ENCODE data around the gene SLC13A5.
"Not testable (repeated sequence)": the region's sequence is repeated elsewhere in the genome, so short reads cannot be mapped to it uniquely, and the experiment has no call there.

Gene SLC13A5

DNA sequence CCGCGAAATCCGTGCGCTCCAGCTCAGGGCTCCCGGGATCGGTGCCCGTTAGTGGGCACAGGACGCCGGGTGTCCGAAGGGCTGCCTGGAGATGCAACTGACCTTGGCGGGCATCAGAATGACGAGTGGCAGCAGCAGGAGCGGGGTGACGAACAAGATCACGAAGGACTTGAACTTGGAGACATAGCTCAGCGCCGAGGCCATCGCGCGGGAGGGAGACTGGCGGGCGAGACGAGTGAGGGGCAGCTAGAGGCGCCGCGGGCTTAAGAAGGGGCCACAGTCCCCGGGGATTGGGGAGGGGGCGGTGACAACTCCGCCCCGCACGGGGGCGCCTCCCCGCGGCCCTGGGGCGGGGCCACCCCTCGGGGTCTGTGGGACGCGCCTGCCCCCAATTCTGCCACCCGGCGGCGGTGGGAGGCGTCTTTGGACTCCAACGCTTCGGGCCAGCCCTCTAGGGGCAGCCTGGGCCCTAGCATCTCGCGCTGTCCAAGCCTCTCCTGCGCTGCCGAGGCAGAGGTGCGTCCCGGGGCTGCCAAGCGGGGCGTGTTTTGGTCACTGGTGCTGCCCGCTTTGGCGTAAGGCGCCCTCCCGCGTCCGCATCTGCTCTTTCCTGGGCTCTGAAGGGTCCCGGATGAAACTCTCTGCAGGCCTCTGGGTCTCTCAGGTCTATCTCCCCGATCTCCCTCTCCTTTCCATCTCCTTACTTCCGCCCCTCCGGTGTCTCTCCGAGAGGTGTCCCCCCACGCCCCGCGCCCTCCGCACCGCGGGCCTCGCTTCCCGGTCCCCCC is at the start of gene SLC13A5:
TSS of gene SLC13A5 (minus strand) at position 240 of the 788 bp plus-strand sequence. CDS start at position 204, 36 bp downstream.
- DNase-seq, result peak; percentile 39
- Mint-ChIP-seq H3K27ac (no peak within 1 kb of the TSS), H3K36me3 (ENCODE audit: low read depth) (no peaks in the 10 kb centered on the region), H3K4me1 (ENCODE audit: low read depth) (peaks cover 19% of the 10 kb centered on the region), H3K27me3 (peaks cover 81% of the 10 kb centered on the region), H3K4me3 (peak within 1 kb of the TSS; percentile 61), H3K9me3 (peaks cover 3% of the 10 kb centered on the region)

DNA sequence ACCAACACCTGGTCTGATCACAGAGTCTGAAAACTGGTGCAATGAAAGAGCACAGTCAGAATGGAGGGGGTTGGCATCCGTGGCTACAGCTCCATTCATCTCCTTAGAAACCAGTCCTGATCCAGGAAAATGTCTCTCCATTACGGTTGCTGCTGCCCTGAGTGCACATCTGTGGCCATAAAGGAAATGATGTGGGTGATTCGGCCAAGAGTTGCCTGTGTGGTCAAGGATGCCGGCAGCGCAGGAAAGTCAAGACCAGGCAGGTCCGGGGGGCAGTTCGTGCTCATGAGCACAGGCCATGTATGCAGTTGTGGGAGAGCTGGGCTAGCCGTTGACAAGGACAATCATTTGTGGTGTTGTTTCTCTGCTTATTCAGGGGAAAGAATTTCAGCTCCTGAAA is 48.6 kb upstream of the SLC13A5 start:
- H3K36me3 Mint-ChIP-seq (ENCODE audit: low read depth), result peaks cover 85% of the 10 kb centered on the region
- no peak overlapping the region for H3K4me3 Mint-ChIP-seq
- H3K4me1 Mint-ChIP-seq (ENCODE audit: low read depth), result peaks cover 16% of the 10 kb centered on the region
- no peak overlapping the region for H3K27ac Mint-ChIP-seq
- H3K9me3 Mint-ChIP-seq, result peaks cover 13% of the 10 kb centered on the region
- H3K27me3 Mint-ChIP-seq, result no peaks in the 10 kb centered on the region
- no peak for DNase-seq

DNA sequence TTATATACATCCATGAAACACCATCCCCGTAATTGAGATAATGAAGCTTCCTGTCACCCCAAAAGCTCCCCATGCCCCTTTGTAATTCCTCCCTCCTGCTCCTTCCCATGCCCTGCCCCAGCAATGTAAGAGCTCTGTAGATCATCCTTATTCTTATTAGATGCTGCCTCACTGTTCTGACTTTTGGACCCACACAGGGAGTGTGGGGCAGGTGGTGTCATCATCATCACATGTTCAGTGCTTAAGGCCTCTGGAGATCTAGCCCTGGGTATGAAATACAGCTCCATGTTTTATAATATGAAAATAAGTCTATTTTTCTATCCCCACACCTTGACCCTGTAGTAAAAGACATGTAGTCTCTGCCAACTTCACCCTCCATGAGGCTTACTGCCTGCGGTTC is 44.6 kb upstream of the SLC13A5 start:
- no peaks in the 10 kb centered on the region for H3K27me3 Mint-ChIP-seq
- H3K27ac Mint-ChIP-seq, result peak overlapping the region; percentile 53
- H3K4me3 Mint-ChIP-seq, result peak overlapping the region; percentile 37
- H3K9me3 Mint-ChIP-seq, result no peaks in the 10 kb centered on the region
- DNase-seq, result no peak
- peaks cover 45% of the 10 kb centered on the region for H3K36me3 Mint-ChIP-seq (ENCODE audit: low read depth)
- peaks cover 50% of the 10 kb centered on the region for H3K4me1 Mint-ChIP-seq (ENCODE audit: low read depth)

DNA sequence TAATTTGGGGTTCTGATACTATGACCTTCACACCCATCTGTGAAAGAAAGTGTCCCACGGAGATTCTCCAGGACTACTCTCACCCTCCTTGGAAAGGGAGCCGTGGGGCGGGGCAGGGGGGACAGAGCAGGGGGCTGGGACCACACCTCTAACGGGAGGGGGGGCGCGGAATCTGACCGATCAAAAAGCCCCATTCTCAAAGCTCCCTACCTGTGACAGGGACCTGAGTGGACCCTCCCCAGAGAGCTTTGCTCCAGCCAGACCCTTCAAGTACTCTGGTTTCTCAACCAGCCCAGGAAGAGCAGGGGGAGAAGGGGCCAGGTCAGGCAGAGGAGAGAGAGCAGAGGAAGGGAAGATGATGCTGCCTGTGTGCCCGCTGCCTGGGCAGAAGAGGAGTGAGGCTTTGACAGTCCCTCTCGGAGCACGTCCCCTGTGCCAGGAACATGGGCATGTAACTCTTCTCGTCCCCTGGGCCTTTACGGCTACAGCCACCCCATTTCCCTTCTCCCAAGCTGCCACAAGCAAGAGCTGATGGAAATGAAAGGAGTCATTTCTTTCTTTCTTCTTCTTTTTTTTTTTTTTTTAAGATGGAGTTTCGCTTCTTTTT is 43.4 kb upstream of the SLC13A5 start:
- DNase-seq, result peak; percentile 45
- Mint-ChIP-seq H3K4me3 (peak overlapping the region; percentile 83), H3K4me1 (ENCODE audit: low read depth) (peaks cover 58% of the 10 kb centered on the region), H3K36me3 (ENCODE audit: low read depth) (peaks cover 33% of the 10 kb centered on the region), H3K27ac (peak overlapping the region; percentile 91), H3K27me3 (no peaks in the 10 kb centered on the region), H3K9me3 (no peaks in the 10 kb centered on the region)

DNA sequence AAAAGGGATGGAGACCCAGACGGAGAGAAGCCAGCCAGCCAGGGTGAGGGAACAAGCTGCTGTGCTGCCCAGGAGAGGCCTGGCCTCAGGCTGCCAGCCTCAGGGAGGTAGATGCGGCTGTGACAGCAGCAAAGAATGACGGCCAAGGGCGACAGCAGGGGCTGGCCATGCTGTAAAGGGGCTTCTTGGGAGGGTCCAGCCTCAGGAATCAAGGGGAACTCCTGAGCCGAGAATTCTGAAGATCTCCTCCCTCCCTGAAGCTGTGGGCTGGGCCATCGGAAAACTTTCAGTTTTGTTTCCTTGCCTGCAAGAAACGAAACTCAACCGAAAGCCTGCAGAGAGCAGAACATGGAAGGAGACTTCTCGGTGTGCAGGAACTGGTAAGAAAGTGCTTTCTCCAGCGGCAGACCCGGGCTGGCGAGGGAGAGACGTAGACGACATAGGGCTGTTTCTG is 42.6 kb upstream of the SLC13A5 start, which contains the start of gene XAF1:
TSS of gene XAF1 (plus strand) at position 316 of the 454 bp plus-strand sequence. CDS start at position 349, 33 bp downstream.
- Mint-ChIP-seq H3K9me3 (no peaks in the 10 kb centered on the region), H3K27ac (peak within 1 kb of the TSS; percentile 91), H3K27me3 (no peaks in the 10 kb centered on the region), H3K4me1 (ENCODE audit: low read depth) (peaks cover 58% of the 10 kb centered on the region), H3K36me3 (ENCODE audit: low read depth) (peaks cover 26% of the 10 kb centered on the region), H3K4me3 (peak within 1 kb of the TSS; percentile 83)
- peak; percentile 65 for DNase-seq

DNA sequence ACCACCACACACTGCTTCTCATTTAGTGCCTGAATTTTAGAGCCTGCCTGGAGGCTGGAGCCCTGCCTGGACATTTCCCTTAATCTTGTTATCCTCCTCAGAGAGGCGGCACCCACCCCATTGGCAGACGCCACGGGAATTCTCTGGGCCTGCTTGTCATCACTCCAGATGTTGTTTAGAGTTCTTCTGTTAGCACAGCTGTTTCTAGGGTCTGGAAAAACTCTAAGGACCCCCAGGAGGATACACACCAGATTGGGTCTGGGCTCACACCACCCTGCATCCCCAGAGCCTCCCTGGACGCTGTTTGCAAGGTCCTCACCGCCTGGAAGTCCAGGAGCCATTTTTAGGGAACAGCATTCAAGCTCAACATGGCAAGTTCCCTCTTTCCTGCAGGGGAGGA is 42.1 kb upstream of the SLC13A5 start:
- no peaks in the 10 kb centered on the region for H3K9me3 Mint-ChIP-seq
- no peaks in the 10 kb centered on the region for H3K27me3 Mint-ChIP-seq
- H3K4me3 Mint-ChIP-seq, result peak overlapping the region; percentile 83
- peak overlapping the region; percentile 91 for H3K27ac Mint-ChIP-seq
- DNase-seq, result no peak
- H3K36me3 Mint-ChIP-seq (ENCODE audit: low read depth), result peaks cover 21% of the 10 kb centered on the region
- H3K4me1 Mint-ChIP-seq (ENCODE audit: low read depth), result peaks cover 58% of the 10 kb centered on the region

DNA sequence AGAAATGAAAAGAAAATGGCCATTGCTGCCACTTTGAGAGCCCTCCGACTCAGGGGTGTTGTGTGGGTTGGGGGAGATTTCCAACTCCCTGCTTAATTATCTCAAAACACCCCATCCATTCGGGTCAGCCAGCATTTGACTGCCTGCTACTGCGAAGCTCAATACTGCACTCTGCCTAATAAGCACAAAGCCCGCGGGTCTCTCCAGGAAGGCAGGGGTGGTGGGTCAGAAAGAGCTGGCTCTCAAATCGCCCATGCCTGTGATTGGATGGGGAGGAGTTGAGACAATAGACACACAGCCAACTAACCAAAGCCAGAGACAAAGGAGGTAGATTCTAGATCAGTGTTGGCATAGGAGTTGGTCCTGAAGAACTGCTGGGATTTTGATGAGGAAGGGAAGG is 40.4 kb upstream of the SLC13A5 start:
- no peak for DNase-seq
- H3K4me3 Mint-ChIP-seq, result no peak overlapping the region
- H3K36me3 Mint-ChIP-seq (ENCODE audit: low read depth), result peaks cover 9% of the 10 kb centered on the region
- H3K27me3 Mint-ChIP-seq, result no peaks in the 10 kb centered on the region
- H3K27ac Mint-ChIP-seq, result peak overlapping the region; percentile 47
- no peaks in the 10 kb centered on the region for H3K9me3 Mint-ChIP-seq
- peaks cover 58% of the 10 kb centered on the region for H3K4me1 Mint-ChIP-seq (ENCODE audit: low read depth)

DNA sequence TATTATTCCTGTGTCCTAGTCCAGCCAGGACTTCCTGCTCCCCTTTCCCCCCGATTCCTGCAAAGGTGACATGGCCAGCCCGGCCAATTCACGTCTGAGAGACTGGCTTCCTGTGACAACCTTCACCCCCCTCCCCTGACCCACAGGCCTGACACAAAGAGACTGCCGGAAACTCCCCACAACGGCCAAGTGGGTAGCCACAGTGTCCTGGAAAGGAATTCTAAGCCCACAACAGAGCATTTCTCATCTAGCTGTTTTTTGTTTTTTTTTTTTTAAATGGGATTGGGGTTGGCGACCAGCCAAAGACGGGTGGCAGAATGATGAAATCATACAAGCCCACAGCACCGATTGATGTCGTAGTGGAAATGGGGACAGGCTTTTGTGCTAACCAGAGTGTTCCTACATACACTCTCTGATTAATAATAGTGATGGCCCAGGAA is 39.9 kb upstream of the SLC13A5 start:
- Mint-ChIP-seq H3K36me3 (ENCODE audit: low read depth) (peaks cover 3% of the 10 kb centered on the region), H3K4me3 (no peak overlapping the region), H3K27me3 (no peaks in the 10 kb centered on the region), H3K27ac (peak overlapping the region; percentile 82), H3K4me1 (ENCODE audit: low read depth) (peaks cover 52% of the 10 kb centered on the region), H3K9me3 (no peaks in the 10 kb centered on the region)
- peak; percentile 43 for DNase-seq

DNA sequence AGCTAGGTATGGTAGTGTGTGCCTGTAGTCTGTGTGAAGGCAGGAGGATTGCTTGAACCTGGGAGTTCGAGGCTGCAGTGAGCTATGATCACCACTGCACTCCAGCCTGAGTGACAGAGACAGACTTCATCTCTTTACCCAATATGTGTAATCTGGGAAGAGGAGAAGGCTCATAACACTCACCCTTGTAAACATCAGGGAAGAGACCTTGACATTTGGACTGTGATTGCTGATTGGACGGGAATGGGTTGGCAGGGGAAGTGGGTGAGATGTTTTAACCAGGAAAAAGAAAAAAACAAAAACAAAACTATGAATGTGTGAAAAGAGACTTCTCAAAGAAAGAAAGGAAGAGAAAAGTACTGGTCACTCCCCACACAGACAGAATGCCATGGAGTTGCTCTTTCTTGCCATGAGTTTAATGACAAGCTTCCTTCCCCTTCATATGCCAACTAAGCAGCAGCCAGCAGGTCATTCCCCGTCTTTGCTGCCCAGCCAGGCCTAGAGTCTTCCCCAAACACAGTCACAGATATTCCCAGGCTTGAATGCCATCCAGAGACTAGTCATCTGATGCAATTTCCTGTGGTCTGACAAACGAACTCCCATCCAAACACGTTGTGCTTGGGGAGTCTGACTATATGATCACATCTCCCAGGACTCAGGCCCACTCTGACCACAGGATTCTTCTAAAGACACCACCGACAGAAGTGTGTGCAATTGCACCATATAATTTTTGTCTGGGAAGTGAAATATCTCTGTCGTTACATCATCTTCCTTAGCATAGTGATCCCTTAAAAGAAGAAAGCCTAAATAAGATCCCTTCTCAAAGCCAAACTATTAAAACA is 39.1 kb upstream of the SLC13A5 start:
- Mint-ChIP-seq H3K4me3 (no peak overlapping the region), H3K27ac (peak overlapping the region; percentile 82), H3K27me3 (no peaks in the 10 kb centered on the region), H3K36me3 (ENCODE audit: low read depth) (no peaks in the 10 kb centered on the region), H3K4me1 (ENCODE audit: low read depth) (peaks cover 46% of the 10 kb centered on the region), H3K9me3 (no peaks in the 10 kb centered on the region)
- DNase-seq, result no peak

DNA sequence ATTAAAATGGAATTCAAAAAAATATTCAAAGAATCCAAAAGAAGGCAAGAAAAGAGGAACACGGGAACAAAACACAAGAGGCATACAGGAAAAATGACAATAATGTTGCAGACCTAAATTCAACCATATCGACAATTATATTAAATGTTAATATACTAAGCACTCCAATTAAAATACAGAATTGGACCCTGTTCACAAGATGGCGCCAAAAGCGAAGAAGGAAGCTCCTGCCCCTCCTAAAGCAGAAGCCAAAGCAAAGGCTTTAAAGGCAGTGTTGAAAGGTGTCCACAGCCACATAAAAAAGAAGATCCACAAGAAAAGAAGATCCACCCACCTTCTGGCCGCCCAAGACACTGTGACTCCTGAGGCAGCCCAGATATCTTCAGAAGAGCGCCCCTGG is 36.4 kb upstream of the SLC13A5 start:
- H3K27me3 Mint-ChIP-seq, result peaks cover 4% of the 10 kb centered on the region
- DNase-seq, result no peak
- H3K9me3 Mint-ChIP-seq, result no peaks in the 10 kb centered on the region
- H3K4me1 Mint-ChIP-seq (ENCODE audit: low read depth), result peaks cover 21% of the 10 kb centered on the region
- H3K27ac Mint-ChIP-seq, result no peak overlapping the region
- H3K36me3 Mint-ChIP-seq (ENCODE audit: low read depth), result no peaks in the 10 kb centered on the region
- no peak overlapping the region for H3K4me3 Mint-ChIP-seq

DNA sequence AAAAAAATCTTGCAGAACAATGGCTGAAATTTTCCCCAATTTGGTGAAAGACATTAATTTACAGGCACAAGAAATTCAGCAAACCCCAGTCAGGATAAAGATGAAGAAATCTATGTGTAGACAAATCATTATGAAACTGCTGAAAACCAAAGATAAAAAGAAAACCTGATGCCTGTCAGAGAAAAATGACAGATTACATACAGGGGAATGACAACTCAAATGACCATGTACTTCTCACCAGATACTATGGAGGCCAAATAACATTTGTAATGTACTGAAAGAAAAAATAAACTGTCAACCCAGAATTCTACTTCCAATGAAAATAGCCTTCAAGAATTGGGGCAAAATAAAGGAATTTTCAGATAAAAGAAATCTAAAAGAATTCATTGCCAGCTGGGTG is 35.4 kb upstream of the SLC13A5 start:
- H3K4me1 Mint-ChIP-seq (ENCODE audit: low read depth), result peaks cover 16% of the 10 kb centered on the region

DNA sequence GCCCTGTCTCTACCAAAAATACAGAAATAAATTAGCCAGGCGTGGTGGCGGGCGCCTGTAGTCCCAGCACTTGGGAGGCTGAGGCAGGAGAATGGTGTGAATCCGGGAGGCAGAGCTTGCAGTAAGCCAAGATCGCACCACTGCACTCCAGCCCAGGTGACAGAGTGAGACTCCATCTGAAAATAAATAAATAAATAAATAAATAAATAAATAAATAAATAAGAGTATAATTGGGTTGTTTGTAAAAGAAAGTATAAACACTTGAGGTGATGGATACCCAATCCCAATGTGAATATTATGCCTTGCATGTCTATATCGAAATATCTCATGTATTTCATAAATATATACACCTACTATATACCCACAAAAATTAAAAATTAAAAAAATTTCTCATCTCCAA is 33.5 kb upstream of the SLC13A5 start:
- peaks cover 15% of the 10 kb centered on the region for H3K27me3 Mint-ChIP-seq
- not testable (repeated sequence) for H3K9me3 Mint-ChIP-seq; H3K4me1 Mint-ChIP-seq (ENCODE audit: low read depth); H3K27ac Mint-ChIP-seq; H3K4me3 Mint-ChIP-seq; DNase-seq; H3K36me3 Mint-ChIP-seq (ENCODE audit: low read depth)

More for the DNA sequence above, 35.4 kb upstream of the SLC13A5 start:
- no peak for DNase-seq
- H3K27ac Mint-ChIP-seq, result no peak overlapping the region
- peaks cover 9% of the 10 kb centered on the region for H3K27me3 Mint-ChIP-seq
- H3K9me3 Mint-ChIP-seq, result no peaks in the 10 kb centered on the region
- no peak overlapping the region for H3K4me3 Mint-ChIP-seq
- H3K36me3 Mint-ChIP-seq (ENCODE audit: low read depth), result no peaks in the 10 kb centered on the region

DNA sequence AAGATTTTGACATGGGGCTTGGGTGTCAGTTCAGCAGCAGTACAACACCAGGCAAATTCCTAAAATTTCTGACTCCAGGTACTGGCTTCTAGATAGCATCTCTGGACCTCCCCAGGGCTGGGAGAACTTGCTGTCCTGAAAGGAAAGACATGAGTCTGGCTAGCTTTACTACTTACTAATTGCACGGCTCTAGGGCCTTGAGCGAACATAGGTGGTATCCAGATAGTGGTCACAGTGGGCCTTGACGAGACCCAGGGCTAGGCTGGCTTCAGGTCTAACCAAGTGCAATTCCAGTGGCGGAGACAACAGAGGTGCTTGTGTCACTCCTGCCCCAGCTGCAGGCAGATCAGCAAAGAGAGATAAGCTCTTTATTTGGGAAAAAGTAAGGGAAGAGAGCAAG is 16.4 kb upstream of the SLC13A5 start:
- Mint-ChIP-seq H3K27me3 (peaks cover 11% of the 10 kb centered on the region), H3K4me3 (no peak overlapping the region), H3K27ac (no peak overlapping the region), H3K9me3 (no peaks in the 10 kb centered on the region), H3K36me3 (ENCODE audit: low read depth) (no peaks in the 10 kb centered on the region), H3K4me1 (ENCODE audit: low read depth) (no peaks in the 10 kb centered on the region)
- no peak for DNase-seq

DNA sequence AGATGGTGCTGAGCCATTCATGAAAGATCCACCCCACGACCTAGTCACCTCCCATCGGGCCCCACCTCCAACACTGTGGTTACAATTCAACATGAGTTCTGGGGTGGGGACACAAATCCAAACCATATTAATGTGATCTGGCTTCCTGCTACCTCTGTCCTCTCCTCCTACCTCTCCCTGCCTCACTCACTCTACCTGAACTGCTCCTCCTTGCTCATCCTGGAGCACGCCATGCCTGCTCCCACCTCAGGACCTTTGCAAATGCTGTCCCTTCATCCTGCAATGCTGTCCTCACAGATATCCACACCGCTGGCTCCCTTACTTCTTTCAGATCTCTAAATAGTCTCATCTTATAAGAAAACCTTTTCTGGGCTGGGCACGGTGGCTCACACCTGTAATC is 10.8 kb upstream of the SLC13A5 start:
- Mint-ChIP-seq H3K9me3 (no peaks in the 10 kb centered on the region), H3K4me1 (ENCODE audit: low read depth) (no peaks in the 10 kb centered on the region), H3K27me3 (peaks cover 48% of the 10 kb centered on the region), H3K36me3 (ENCODE audit: low read depth) (no peaks in the 10 kb centered on the region), H3K4me3 (no peak overlapping the region), H3K27ac (no peak overlapping the region)
- DNase-seq, result no peak

All from activated T-cell treated with anti-CD3 and anti-CD28 coated beads, Interleukin-2, amount 50 U/mL, for 24 hours (primary cell).